KOPT-K1 (cell line): ENCODE data around the gene MYO18A.
"Not testable (repeated sequence)": the region's sequence is repeated elsewhere in the genome, so short reads cannot be mapped to it uniquely, and the experiment has no call there.

Source experiments
- H3K27ac ChIP-seq: fragments of 200-600 bp; sonication (generic); 2 replicates; pipeline ENCODE4 v1.5.1; 2016; ENCODE audit warnings: antibody characterized with exemption, mild to moderate bottlenecking, low read depth, low read length; ENCODE audit not compliant: poor library complexity, severe bottlenecking
- H3K36me3 ChIP-seq: fragments of 200-600 bp; sonication (generic); 2 replicates; pipeline ENCODE4 v1.5.1; 2017; ENCODE audit warnings: antibody characterized with exemption, mild to moderate bottlenecking, low read length, moderate library complexity; ENCODE audit not compliant: insufficient read depth
- H3K9me3 ChIP-seq: fragments of 200-600 bp; sonication (generic); 2 replicates; pipeline ENCODE4 v1.5.1; 2017; ENCODE audit warnings: antibody characterized with exemption, low read length, mild to moderate bottlenecking; ENCODE audit not compliant: insufficient read depth, poor library complexity, severe bottlenecking

Gene MYO18A

GRCh38 chr17:29107084-29107483, 73.1 kb downstream of the MYO18A start:
- H3K36me3 ChIP-seq: peaks cover 99% of the 10 kb centered on the region
- no peaks in the 10 kb centered on the region for H3K9me3 ChIP-seq
- no peak overlapping the region for H3K27ac ChIP-seq

- Histone ChIP-seq H3K36me3 (peaks cover 98% of the 10 kb centered on the region), H3K9me3 (no peaks in the 10 kb centered on the region), H3K27ac (no peak overlapping the region)
Measured at GRCh38 chr17:29103341-29103740, 76.9 kb downstream of the MYO18A start.

- peaks cover 98% of the 10 kb centered on the region for H3K36me3 ChIP-seq
- no peak overlapping the region for H3K27ac ChIP-seq
- H3K9me3 ChIP-seq: no peaks in the 10 kb centered on the region
Measured at GRCh38 chr17:29102741-29103181, 77.4 kb downstream of the MYO18A start.

GRCh38 chr17:29102046-29102445, 78.2 kb downstream of the MYO18A start:
- Histone ChIP-seq H3K9me3 (no peaks in the 10 kb centered on the region), H3K27ac (no peak overlapping the region), H3K36me3 (peaks cover 98% of the 10 kb centered on the region)

GRCh38 chr17:29100296-29100695, 79.9 kb downstream of the MYO18A start:
- peaks cover 98% of the 10 kb centered on the region for H3K36me3 ChIP-seq
- no peak overlapping the region for H3K27ac ChIP-seq
- no peaks in the 10 kb centered on the region for H3K9me3 ChIP-seq

GRCh38 chr17:29099527-29099926, 80.7 kb downstream of the MYO18A start:
- Histone ChIP-seq H3K36me3 (peaks cover 99% of the 10 kb centered on the region), H3K27ac (no peak overlapping the region), H3K9me3 (no peaks in the 10 kb centered on the region)

- H3K36me3 ChIP-seq: peaks cover 99% of the 10 kb centered on the region
- no peak overlapping the region for H3K27ac ChIP-seq
- no peaks in the 10 kb centered on the region for H3K9me3 ChIP-seq
Measured at GRCh38 chr17:29096094-29096493, 84.1 kb downstream of the MYO18A start.

- no peaks in the 10 kb centered on the region for H3K9me3 ChIP-seq
- peaks cover 100% of the 10 kb centered on the region for H3K36me3 ChIP-seq
- no peak overlapping the region for H3K27ac ChIP-seq
Measured at GRCh38 chr17:29095439-29095838, 84.8 kb downstream of the MYO18A start.

GRCh38 chr17:29094101-29094708, 86.0 kb downstream of the MYO18A start:
- no peaks in the 10 kb centered on the region for H3K9me3 ChIP-seq
- no peak overlapping the region for H3K27ac ChIP-seq
- H3K36me3 ChIP-seq: peaks cover 100% of the 10 kb centered on the region

GRCh38 chr17:29093090-29093871, 86.9 kb downstream of the MYO18A start:
- H3K9me3 ChIP-seq: no peaks in the 10 kb centered on the region
- no peak overlapping the region for H3K27ac ChIP-seq
- peaks cover 100% of the 10 kb centered on the region for H3K36me3 ChIP-seq

GRCh38 chr17:29091606-29092289, 88.5 kb downstream of the MYO18A start:
- peaks cover 100% of the 10 kb centered on the region for H3K36me3 ChIP-seq
- no peak overlapping the region for H3K27ac ChIP-seq
- no peaks in the 10 kb centered on the region for H3K9me3 ChIP-seq

- Histone ChIP-seq H3K36me3 (peaks cover 100% of the 10 kb centered on the region), H3K27ac (no peak overlapping the region), H3K9me3 (no peaks in the 10 kb centered on the region)
Measured at GRCh38 chr17:29090750-29091605, 89.2 kb downstream of the MYO18A start.

- H3K27ac ChIP-seq: no peak overlapping the region
- peaks cover 100% of the 10 kb centered on the region for H3K36me3 ChIP-seq
- no peaks in the 10 kb centered on the region for H3K9me3 ChIP-seq
Measured at GRCh38 chr17:29090108-29090507, 90.1 kb downstream of the MYO18A start.

- no peak overlapping the region for H3K27ac ChIP-seq
- H3K36me3 ChIP-seq: peaks cover 100% of the 10 kb centered on the region
- H3K9me3 ChIP-seq: no peaks in the 10 kb centered on the region
Measured at GRCh38 chr17:29089601-29090044, 90.6 kb downstream of the MYO18A start.

- H3K9me3 ChIP-seq, H3K27ac ChIP-seq: not testable (repeated sequence)
- H3K36me3 ChIP-seq: peaks cover 100% of the 10 kb centered on the region
Measured at GRCh38 chr17:29088782-29089181, 91.4 kb downstream of the MYO18A start.
